Neutrophil (primary cell): ENCODE measurements around the gene RFXANK.
"Not testable (repeated sequence)": the region's sequence is repeated elsewhere in the genome, so short reads cannot be mapped to it uniquely, and the experiment has no call there.

Source experiments
- H3K27ac ChIP-seq: fragments of 200-600 bp; sonication (generic); 2 replicates; pipeline ENCODE4 v1.5.1; 2016; ENCODE audit warnings: mild to moderate bottlenecking, moderate library complexity
- H3K27me3 ChIP-seq: fragments of 200-600 bp; sonication (generic); 2 replicates; pipeline ENCODE4 v1.6.0; 2016; ENCODE audit warnings: mild to moderate bottlenecking
- H3K36me3 ChIP-seq: fragments of 200-600 bp; sonication (generic); 2 replicates; pipeline ENCODE4 v1.5.1; 2017
- H3K4me1 ChIP-seq, 2 experiments: fragments of 200-600 bp in 1 of 2; sonication (generic) in 1 of 2; 1 replicate in 1 of 2; 2 replicates in 1 of 2; pipeline versions ENCODE4 v1.5.1 to v1.6.1; 2013 to 2016; ENCODE audit warnings: low read depth in 1 of 2, low read length in 1 of 2, mild to moderate bottlenecking in 1 of 2, moderate library complexity in 1 of 2; ENCODE audit not compliant: control insufficient read depth in 1 of 2, insufficient read depth in 1 of 2
- H3K4me3 ChIP-seq, 2 experiments: fragments of 200-600 bp in 1 of 2; sonication (generic) in 1 of 2; 1 replicate in 1 of 2; 2 replicates in 1 of 2; pipeline ENCODE4 v1.5.1; 2013 to 2016; ENCODE audit warnings: low read depth in 1 of 2, low read length in 1 of 2, mild to moderate bottlenecking in 1 of 2, moderate library complexity in 1 of 2
- H3K9me3 ChIP-seq: fragments of 200-600 bp; sonication (generic); 2 replicates; pipeline ENCODE4 v1.5.1; 2016
- TF ChIP-seq, protein P1 (sequence below): fragments of 200-600 bp; sonication (generic); IDR thresholded peaks from 2 replicates; pipeline ENCODE4 v1.5.1; 2016; ENCODE audit warnings: antibody characterized with exemption

Gene RFXANK

DNA sequence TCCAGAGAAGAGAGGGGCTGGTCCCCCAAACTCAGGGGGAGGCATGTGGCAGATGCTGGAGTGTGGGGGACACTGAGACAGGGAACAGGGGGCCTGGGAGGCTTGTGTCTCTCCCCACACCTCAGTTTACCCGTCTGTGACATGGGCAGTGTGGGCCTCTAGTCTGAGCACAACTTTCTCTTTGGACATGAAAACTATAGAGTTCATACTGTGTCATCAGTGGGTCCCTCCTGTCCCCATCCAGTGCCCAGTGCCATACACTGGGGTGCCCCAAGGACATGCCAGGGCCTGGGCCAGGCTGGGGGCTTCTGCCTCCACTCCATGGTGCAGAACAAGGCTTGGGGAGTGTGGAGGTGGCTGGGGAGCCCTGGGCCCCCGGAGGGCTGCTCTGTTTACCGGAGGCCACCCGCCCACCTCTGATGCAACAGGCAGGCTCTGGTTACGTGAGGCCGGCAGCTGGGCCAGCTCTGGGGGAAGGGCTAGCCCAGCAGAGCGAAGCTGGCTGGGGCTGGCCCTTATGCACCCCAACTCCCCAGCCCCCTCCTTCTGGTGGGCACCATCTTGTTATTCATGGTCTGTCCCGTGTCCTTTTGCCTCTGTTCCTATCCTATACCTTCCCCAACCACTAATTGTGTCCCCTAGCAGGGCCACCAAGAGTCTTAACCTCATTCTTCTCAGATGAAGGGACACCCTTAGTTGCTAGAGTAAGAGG is 20.1 kb upstream of the RFXANK start:
- H3K4me3 ChIP-seq = peak overlapping the region in 1 of 2 experiments; percentile 39

DNA sequence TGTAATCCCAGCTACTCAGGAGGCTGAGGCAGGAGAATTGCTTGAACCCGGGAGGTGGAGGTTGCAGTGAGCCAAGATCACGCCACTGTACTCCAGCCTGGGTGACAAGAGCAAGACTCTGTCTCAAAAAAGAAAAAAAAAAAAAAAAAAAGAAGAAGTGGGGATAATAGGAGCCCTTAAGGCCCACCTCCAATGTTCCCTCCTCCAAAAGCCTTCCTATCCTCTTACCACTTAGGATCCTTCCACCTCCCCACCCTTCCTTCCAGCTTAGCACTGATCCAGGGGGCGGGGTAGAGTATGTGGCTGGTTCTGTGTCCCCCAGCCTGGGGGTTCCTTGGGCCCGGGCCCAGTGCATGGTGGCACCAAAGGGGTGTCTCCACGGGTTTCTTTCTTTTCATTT is 18.8 kb upstream of the RFXANK start:
- not testable (repeated sequence) for H3K27me3 ChIP-seq, H3K4me3 ChIP-seq, H3K9me3 ChIP-seq, H3K27ac ChIP-seq
- H3K36me3 ChIP-seq = peaks cover 26% of the 10 kb centered on the region
- H3K4me1 ChIP-seq = peaks cover 37 to 48% of the 10 kb centered on the region in 2 experiments

More for the DNA sequence above, 20.1 kb upstream of the RFXANK start:
- Histone ChIP-seq H3K9me3 (no peaks in the 10 kb centered on the region), H3K4me1 (peaks cover 37 to 48% of the 10 kb centered on the region in 2 experiments), H3K27me3 (no peaks in the 10 kb centered on the region), H3K27ac (peak overlapping the region; percentile 48), H3K36me3 (peaks cover 22% of the 10 kb centered on the region)
- TF ChIP-seq, protein P1, sequence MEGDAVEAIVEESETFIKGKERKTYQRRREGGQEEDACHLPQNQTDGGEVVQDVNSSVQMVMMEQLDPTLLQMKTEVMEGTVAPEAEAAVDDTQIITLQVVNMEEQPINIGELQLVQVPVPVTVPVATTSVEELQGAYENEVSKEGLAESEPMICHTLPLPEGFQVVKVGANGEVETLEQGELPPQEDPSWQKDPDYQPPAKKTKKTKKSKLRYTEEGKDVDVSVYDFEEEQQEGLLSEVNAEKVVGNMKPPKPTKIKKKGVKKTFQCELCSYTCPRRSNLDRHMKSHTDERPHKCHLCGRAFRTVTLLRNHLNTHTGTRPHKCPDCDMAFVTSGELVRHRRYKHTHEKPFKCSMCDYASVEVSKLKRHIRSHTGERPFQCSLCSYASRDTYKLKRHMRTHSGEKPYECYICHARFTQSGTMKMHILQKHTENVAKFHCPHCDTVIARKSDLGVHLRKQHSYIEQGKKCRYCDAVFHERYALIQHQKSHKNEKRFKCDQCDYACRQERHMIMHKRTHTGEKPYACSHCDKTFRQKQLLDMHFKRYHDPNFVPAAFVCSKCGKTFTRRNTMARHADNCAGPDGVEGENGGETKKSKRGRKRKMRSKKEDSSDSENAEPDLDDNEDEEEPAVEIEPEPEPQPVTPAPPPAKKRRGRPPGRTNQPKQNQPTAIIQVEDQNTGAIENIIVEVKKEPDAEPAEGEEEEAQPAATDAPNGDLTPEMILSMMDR = no peak

DNA sequence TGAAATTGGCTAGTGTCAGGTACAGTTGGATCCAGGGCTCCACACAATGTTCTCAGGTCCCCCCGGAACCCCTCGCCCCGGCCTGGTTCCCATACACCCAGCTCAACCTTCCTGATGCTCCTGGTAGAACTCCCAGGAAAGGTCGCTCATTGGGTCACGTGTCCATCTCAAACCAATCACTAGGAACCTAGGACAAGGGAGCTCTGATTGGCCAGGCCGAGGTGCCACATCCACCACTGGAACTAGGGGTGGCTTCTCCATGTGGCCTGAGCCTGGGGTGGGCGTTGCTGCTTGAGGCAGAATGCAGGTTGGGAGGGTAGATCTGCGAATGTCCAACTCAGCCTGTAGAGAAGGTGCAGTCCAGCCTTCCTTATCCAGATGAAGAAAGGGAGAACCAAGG is 15.1 kb upstream of the RFXANK start:
- peaks cover 31 to 44% of the 10 kb centered on the region in 2 experiments for H3K4me1 ChIP-seq
- H3K9me3 ChIP-seq = no peaks in the 10 kb centered on the region
- TF ChIP-seq, protein P1 = no peak
- H3K4me3 ChIP-seq = no peak overlapping the region
- H3K36me3 ChIP-seq = peaks cover 61% of the 10 kb centered on the region
- peak overlapping the region; percentile 10 for H3K27ac ChIP-seq
- H3K27me3 ChIP-seq = no peaks in the 10 kb centered on the region

DNA sequence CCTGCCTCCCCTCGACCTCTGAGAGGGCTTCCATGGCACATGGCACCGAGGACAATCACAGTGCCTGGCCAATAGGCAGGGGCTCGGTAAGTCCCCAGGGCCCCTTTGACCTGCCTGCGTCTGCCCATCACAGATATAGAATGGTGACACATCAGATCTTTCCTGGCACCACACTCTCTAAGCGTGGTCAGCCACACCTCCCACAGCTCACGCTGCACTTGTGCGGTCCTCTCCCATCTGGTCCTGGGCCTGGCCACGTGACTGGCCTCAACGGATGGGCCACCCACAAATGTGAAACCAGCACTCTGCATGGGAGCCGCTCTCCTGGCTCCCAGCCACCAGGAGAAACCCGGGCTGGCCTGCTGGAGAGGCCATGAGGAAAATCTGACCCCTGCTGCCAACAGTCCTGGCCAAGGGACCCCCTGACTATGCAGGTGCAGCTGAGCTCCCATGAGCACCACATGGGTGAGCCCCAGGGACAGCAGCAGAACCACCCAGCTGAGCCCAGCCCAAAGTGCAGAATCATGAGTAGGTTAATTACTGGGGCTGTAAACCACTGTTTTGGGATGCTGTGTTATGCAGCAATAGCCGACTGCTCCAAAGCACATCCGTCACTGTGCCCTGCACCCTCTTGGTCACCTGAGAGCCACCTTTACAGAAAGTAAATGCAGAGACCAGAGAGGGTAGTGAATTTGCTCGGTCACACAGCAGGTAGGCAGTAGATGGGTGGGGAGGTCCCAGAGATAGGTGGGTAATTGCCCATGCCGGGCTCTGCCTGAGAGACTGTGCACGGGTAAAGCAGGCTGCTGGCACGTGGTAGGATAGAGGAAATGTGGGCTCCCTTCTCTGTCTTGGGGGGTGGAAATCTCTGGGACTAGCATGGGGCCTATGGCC is 12.3 kb upstream of the RFXANK start:
- Histone ChIP-seq H3K4me1 (peaks cover 40 to 54% of the 10 kb centered on the region in 2 experiments), H3K4me3 (no peak overlapping the region), H3K27ac (no peak overlapping the region), H3K36me3 (peaks cover 70% of the 10 kb centered on the region), H3K9me3 (no peaks in the 10 kb centered on the region), H3K27me3 (no peaks in the 10 kb centered on the region)
- TF ChIP-seq, protein P1 = no peak

DNA sequence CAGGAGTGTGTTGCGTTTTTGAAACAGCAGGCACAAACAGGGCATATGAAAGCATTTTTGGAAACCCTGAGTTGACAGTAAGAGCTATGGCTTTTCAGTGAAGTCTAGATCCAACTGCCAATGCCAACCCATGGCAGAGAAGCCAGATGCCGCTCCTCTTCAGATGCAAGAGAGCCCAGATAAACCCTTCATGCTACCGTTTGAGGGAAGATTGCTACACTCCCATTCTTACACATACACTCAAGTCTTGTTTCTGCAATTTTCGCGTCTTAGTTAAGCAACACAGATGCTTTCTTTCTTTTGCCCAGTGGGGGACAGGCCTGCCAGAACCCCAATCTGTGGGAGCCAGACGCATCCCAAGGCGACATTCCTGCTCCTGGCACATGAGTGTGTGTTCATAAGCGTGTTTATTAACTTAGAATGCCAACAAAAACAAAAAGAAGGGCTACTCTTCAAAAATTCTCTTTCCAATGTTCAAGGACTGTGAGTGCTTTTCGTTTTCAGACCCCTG is 10.5 kb upstream of the RFXANK start:
- Histone ChIP-seq H3K36me3 (peaks cover 72% of the 10 kb centered on the region), H3K9me3 (no peaks in the 10 kb centered on the region), H3K4me1 (peaks cover 55 to 68% of the 10 kb centered on the region in 2 experiments), H3K4me3 (peak overlapping the region in 1 of 2 experiments; percentile 35), H3K27me3 (no peaks in the 10 kb centered on the region), H3K27ac (peak overlapping the region; percentile 88)
- TF ChIP-seq, protein P1 = no peak
